H1 (cell line): ENCODE results near the gene MICU1. TPM values are rescaled to one million over a fixed set of nuclear protein-coding genes. Genes with fewer than 3 reads are reported as not detected.

Experiments used
- CTCF ChIA-PET: fragments of 300-600 bp; sonication (Branson Sonifier 250); formaldehyde crosslinking; loops from one replicate; lab custom pipeline; 2021; ENCODE audit not compliant: partially characterized antibody; lab: Charles Lee
- POLR2A ChIA-PET: fragments of 300-600 bp; sonication (Branson Sonifier 250); formaldehyde crosslinking; loops from one replicate; lab custom pipeline; 2021; ENCODE audit warnings: inconsistent platforms; ENCODE audit not compliant: partially characterized antibody; lab: Charles Lee
- DNase-seq, 2 experiments: peaks; one replicate each; pipeline versions ENCODE4 v3.0.0 to v3.0.0-alpha.2; 2010 to 2022; ENCODE audit warnings: low spot score in 2 of 2, low read depth in 1 of 2, mixed read lengths in 1 of 2
- FAIRE-seq: peaks from 2 replicates; lab custom pipeline; 2011; peaks lifted over from hg19 to GRCh38; lab: Jason Lieb, UNC
- H2AFZ ChIP-seq: 2 replicates; pipeline ENCODE4 v1.8.1; 2012; ENCODE audit warnings: low read length, inconsistent platforms
- H2AK5ac ChIP-seq: 2 replicates; pipeline ENCODE4 v1.6.1; 2013; ENCODE audit warnings: low read depth, low read length
- H2BK120ac ChIP-seq: replicated peaks from 2 replicates; pipeline ENCODE3; 2013; ENCODE audit warnings: low read depth, low read length, inconsistent platforms
- H2BK12ac ChIP-seq: 2 replicates; pipeline ENCODE4 v1.6.1; 2013; ENCODE audit warnings: low read depth, low read length
- H2BK15ac ChIP-seq: 2 replicates; pipeline ENCODE4 v1.6.1; 2013; ENCODE audit warnings: low read length
- H2BK20ac ChIP-seq: 2 replicates; pipeline ENCODE4 v1.6.1; 2013; ENCODE audit warnings: low read length
- H2BK5ac ChIP-seq: 2 replicates; pipeline ENCODE4 v1.6.1; 2013; ENCODE audit warnings: low read depth, low read length
- H3K14ac ChIP-seq: 2 replicates; pipeline ENCODE4 v1.6.1; 2013; ENCODE audit warnings: inconsistent platforms; ENCODE audit not compliant: insufficient read length
- H3K18ac ChIP-seq: 2 replicates; pipeline ENCODE4 v1.6.1; 2013; ENCODE audit warnings: low read length; ENCODE audit errors: extremely low read depth
- H3K23ac ChIP-seq: 2 replicates; pipeline ENCODE4 v1.6.1; 2013; ENCODE audit warnings: inconsistent platforms; ENCODE audit not compliant: insufficient read length
- H3K23me2 ChIP-seq: 2 replicates; pipeline ENCODE4 v1.6.1; 2013; ENCODE audit warnings: low read depth, low read length
- H3K27ac ChIP-seq: 2 replicates; pipeline ENCODE4 v1.6.1; 2011; ENCODE audit warnings: low read depth, low read length, inconsistent platforms
- H3K27me3 ChIP-seq, 4 experiments: replicated peaks in 1 of 4; 1 replicate in 1 of 4; 2 replicates in 3 of 4; pipeline versions ENCODE4 v1.6.1 to v1.8.1; 2011 to 2013; ENCODE audit warnings: low read length in 3 of 4, mild to moderate bottlenecking in 3 of 4, inconsistent platforms in 2 of 4, mixed read lengths in 2 of 4, moderate library complexity in 1 of 4; ENCODE audit not compliant: control insufficient read depth in 3 of 4, insufficient read depth in 3 of 4; ENCODE audit errors: extremely low read depth in 1 of 4
- H3K36me3 ChIP-seq, 4 experiments: 2 replicates each; pipeline versions ENCODE4 v1.6.1 to v1.8.1; 2011 to 2013; ENCODE audit warnings: mild to moderate bottlenecking in 4 of 4, low read length in 3 of 4, moderate library complexity in 2 of 4, control low read depth in 1 of 4, inconsistent platforms in 1 of 4; ENCODE audit not compliant: insufficient read depth in 4 of 4, control insufficient read depth in 2 of 4
- H3K4ac ChIP-seq: replicated peaks from 2 replicates; pipeline ENCODE3; 2013; ENCODE audit warnings: low read length, low read depth, mixed read lengths, inconsistent platforms; ENCODE audit not compliant: insufficient read length
- H3K4me1 ChIP-seq, 4 experiments: replicated peaks in 1 of 4; 1 replicate in 1 of 4; 2 replicates in 3 of 4; pipeline versions ENCODE4 v1.6.1 to v1.8.1; 2011 to 2013; ENCODE audit warnings: low read length in 3 of 4, inconsistent platforms in 2 of 4, mixed read lengths in 1 of 4; ENCODE audit not compliant: insufficient read depth in 4 of 4, control insufficient read depth in 3 of 4
- H3K4me2 ChIP-seq, 2 experiments: 2 replicates each; pipeline versions ENCODE4 v1.6.1 to v1.8.1; 2011 to 2013; ENCODE audit warnings: low read depth in 2 of 2, low read length in 2 of 2, control low read depth in 1 of 2, inconsistent platforms in 1 of 2, mild to moderate bottlenecking in 1 of 2; ENCODE audit not compliant: insufficient read depth in 1 of 2
- H3K4me3 ChIP-seq, 4 experiments: fragments of 200-600, 300-600 bp in 1 of 4; sonication (generic), shearing (Covaris generic), sonication (Bioruptor Twin) in 1 of 4; 2 replicates each; pipeline versions ENCODE4 v1.5.1 to v1.8.1; 2011 to 2016; ENCODE audit warnings: low read length in 4 of 4, low read depth in 3 of 4, control low read depth in 2 of 4, inconsistent platforms in 2 of 4, mild to moderate bottlenecking in 2 of 4, mixed read lengths in 1 of 4, moderate library complexity in 1 of 4; ENCODE audit not compliant: insufficient read depth in 2 of 4; ENCODE audit errors: extremely low read depth in 1 of 4
- H3K56ac ChIP-seq: replicated peaks from 2 replicates; pipeline ENCODE3; 2013; ENCODE audit warnings: low read depth, mild to moderate bottlenecking, mixed read lengths, low read length, inconsistent platforms; ENCODE audit not compliant: insufficient read length
- H3K79me1 ChIP-seq: 2 replicates; pipeline ENCODE4 v1.6.1; 2013; ENCODE audit warnings: low read depth, low read length, control low read depth
- H3K79me2 ChIP-seq, 2 experiments: 2 replicates each; pipeline versions ENCODE4 v1.6.1 to v1.8.1; 2012 to 2013; ENCODE audit warnings: low read length in 2 of 2, mild to moderate bottlenecking in 2 of 2, inconsistent platforms in 1 of 2; ENCODE audit not compliant: insufficient read depth in 2 of 2, control insufficient read depth in 1 of 2
- H3K9ac ChIP-seq, 4 experiments: replicated peaks in 1 of 4; 1 replicate in 1 of 4; 2 replicates in 3 of 4; pipeline versions ENCODE4 v1.6.1 to v1.8.1; 2011 to 2013; ENCODE audit warnings: low read depth in 3 of 4, low read length in 3 of 4, control low read depth in 2 of 4, mild to moderate bottlenecking in 2 of 4, moderate library complexity in 2 of 4, inconsistent platforms in 1 of 4; ENCODE audit errors: extremely low read depth in 1 of 4
- H3K9me3 ChIP-seq, 2 experiments: 2 replicates each; pipeline versions ENCODE4 v1.6.1 to v1.8.1; 2012 to 2013; ENCODE audit warnings: mild to moderate bottlenecking in 2 of 2, moderate library complexity in 2 of 2, control low read depth in 1 of 2, inconsistent platforms in 1 of 2, low read depth in 1 of 2, low read length in 1 of 2, mixed read lengths in 1 of 2; ENCODE audit not compliant: insufficient read depth in 2 of 2
- H4K20me1 ChIP-seq, 2 experiments: replicated peaks in 1 of 2; 2 replicates each; pipeline versions ENCODE3 to v1.8.1; 2011 to 2013; ENCODE audit warnings: inconsistent platforms in 2 of 2, low read length in 2 of 2, mild to moderate bottlenecking in 1 of 2; ENCODE audit not compliant: insufficient read depth in 2 of 2, control insufficient read depth in 1 of 2
- H4K5ac ChIP-seq: 2 replicates; pipeline ENCODE4 v1.6.1; 2013; ENCODE audit warnings: low read length, low read depth, mixed read lengths, inconsistent platforms; ENCODE audit not compliant: insufficient read length
- H4K8ac ChIP-seq: 2 replicates; pipeline ENCODE4 v1.8.0; 2013; ENCODE audit warnings: mild to moderate bottlenecking, moderate library complexity, low read length, inconsistent platforms; ENCODE audit not compliant: insufficient read depth; ENCODE audit errors: extremely low read depth
- H4K91ac ChIP-seq: replicated peaks from 2 replicates; pipeline ENCODE3; 2013; ENCODE audit warnings: low read length, mixed read lengths, inconsistent platforms; ENCODE audit not compliant: insufficient read length
- ASH2L ChIP-seq: fragments of 200-600, 300-600 bp; sonication (generic); IDR thresholded peaks from one replicate; pipeline ENCODE4 v1.7.1; 2017; ENCODE audit warnings: low read length
- BRCA1 ChIP-seq: IDR thresholded peaks from 2 replicates; pipeline ENCODE4 v1.6.1; 2012; ENCODE audit warnings: low read depth, low read length, improper control_type of control experiment
- CBX5 ChIP-seq: fragments of 300-800, 300-1000 bp; sonication (generic); IDR thresholded peaks from 2 replicates; pipeline ENCODE4 v1.7.1; 2016; ENCODE audit warnings: antibody characterized with exemption, low read length, low read depth
- CEBPB ChIP-seq: IDR thresholded peaks from 2 replicates; pipeline ENCODE4 v1.6.1; 2012; ENCODE audit warnings: low read depth, low read length
- EP300 ChIP-seq, 2 experiments: IDR thresholded peaks; 1 replicate in 1 of 2; 2 replicates in 1 of 2; pipeline ENCODE4 v1.6.1; 2011 to 2012; ENCODE audit warnings: low read depth in 2 of 2, low read length in 2 of 2, mild to moderate bottlenecking in 2 of 2, borderline replicate concordance in 1 of 2, inconsistent platforms in 1 of 2, moderate library complexity in 1 of 2
- GABPA ChIP-seq: IDR thresholded peaks from 2 replicates; pipeline ENCODE4 v1.6.1; 2011; ENCODE audit warnings: mild to moderate bottlenecking, low read length, moderate library complexity, borderline replicate concordance; ENCODE audit not compliant: insufficient read depth
- KDM1A ChIP-seq: fragments of 200-600, 300-600 bp; sonication (generic); IDR thresholded peaks from 2 replicates; pipeline ENCODE4 v1.7.1; 2016; ENCODE audit warnings: mild to moderate bottlenecking, low read length, borderline replicate concordance
- SP4 ChIP-seq: IDR thresholded peaks from 2 replicates; pipeline ENCODE4 v1.6.1; 2012; ENCODE audit warnings: low read length, inconsistent platforms
- SUZ12 ChIP-seq: fragments of 200-600 bp; sonication (generic); IDR thresholded peaks from 2 replicates; pipeline ENCODE4 v1.6.1; 2012; ENCODE audit warnings: mild to moderate bottlenecking, inconsistent platforms, low read length, moderate library complexity, mixed read lengths
- TCF12 ChIP-seq: IDR thresholded peaks from 2 replicates; pipeline ENCODE4 v1.6.1; 2011; ENCODE audit warnings: low read depth, mild to moderate bottlenecking, low read length
- WGBS, 2 experiments: shearing (Covaris generic) in 1 of 2; methylation state at CpG; one replicate each; pipeline versions ENCODE4 v1.1.6 to v1.1.7; 2013 to 2015; ENCODE audit warnings: low lambda C conversion rate in 2 of 2, mixed read lengths in 2 of 2, inconsistent platforms in 1 of 2, low coverage in 1 of 2, missing lambda C conversion rate in 1 of 2; ENCODE audit not compliant: insufficient replicate concordance in 2 of 2, insufficient coverage in 1 of 2, insufficient read length in 1 of 2; ENCODE audit errors: extremely low coverage in 1 of 2, missing lambda C conversion rate in 1 of 2; 5-methylcytosine and 5-hydroxymethylcytosine counted together
- polyA plus RNA-seq, 7 experiments: library from polyadenylated mRNA; depleted of rRNA in 3 of 7; stranded (reverse) in 5 of 7; unstranded in 2 of 7; fragments of >200 nt in 5 of 7; fragments of 200-250 nt in 2 of 7; gene quantifications; 1 replicate in 5 of 7; 2 replicates in 1 of 7; 4 replicates in 1 of 7; pipeline versions ENCODE4 v1.2.1 to v1.2.3, GENCODE V29; 2011 to 2013; ENCODE audit warnings: missing spikeins in 2 of 7, mixed read lengths in 2 of 7
- total RNA-seq: library from RNA; stranded (reverse); fragmentation: NEBNext Ultra II Directional; extraction: Animal tissue kit (Norgen Biotek cat#: 25700); gene quantifications from 2 replicates; pipeline ENCODE4 v1.2.1, GENCODE V29; 2021
- TF ChIP-seq, protein P1 (sequence below): IDR thresholded peaks from 2 replicates; pipeline ENCODE4 v1.6.1; 2012; ENCODE audit warnings: inconsistent platforms

Gene MICU1
- total and polyA plus RNA-seq, 2 of the 8 experiments (the other 6 are each of a cell fraction or from before 2014, with no cell fraction given) = 18.0 to 36.7 TPM

DNA sequence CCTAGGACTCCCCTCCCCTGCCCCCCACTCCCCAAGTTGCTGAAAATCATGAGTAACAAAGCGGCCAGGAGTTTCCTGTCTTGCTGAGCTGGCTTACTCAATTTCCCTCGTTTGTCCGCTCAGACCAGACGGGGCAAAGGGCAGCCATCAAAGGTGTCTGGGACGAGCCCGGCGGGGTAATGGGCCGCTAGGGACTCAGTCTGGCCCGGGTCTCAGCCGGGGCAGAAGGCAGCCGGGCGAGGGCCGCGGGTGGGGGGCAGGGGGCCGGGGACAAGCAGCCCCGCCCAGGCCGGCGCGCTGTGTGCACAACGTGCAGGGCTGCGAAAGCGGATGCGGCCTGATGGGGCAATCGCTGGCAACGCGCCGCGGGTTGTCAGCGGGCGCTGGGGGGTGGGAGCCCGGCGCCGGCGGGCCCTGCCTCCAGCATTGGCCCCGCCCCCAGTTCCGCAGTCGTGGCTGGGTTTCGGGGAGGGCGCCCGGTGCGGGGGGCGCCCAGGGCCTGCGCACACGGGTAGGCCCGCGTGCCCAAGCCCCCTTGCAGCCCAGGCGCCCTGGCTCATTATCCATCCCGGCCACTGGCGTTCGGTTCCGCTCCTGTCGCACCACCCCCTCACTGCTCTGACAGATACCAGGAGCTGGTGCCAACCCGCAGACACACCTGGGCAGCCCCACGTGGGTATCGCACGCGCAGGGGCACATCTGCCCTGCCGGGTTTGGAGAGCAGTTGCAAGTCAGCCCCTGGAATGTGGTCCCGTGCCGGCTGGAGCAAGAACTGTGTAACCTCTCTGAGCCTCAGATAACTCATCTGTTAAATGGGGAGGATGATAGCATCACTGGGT, 306.2 kb downstream of the MICU1 start:
- no peaks in the 10 kb centered on the region for H4K20me1 ChIP-seq
- no peaks in the 10 kb centered on the region for H3K9me3 ChIP-seq
- POLR2A ChIA-PET = interaction anchor here (1.3 to 39.2 kb wide), 14 partner anchors 8 to 356 kb away, joined by 3 to 895 read pairs (median 13); partner anchors contain the start of genes ANAPC16, ASCC1, CHST3 and DDIT4
- WGBS, 2 experiments = 19% methylated on average over 33 of the region's 60 CpGs; no CpG with 5 or more reads in 1 of the 2 experiments
- no peak overlapping the region for H3K23ac ChIP-seq
- H3K4me3 ChIP-seq = peak overlapping the region; percentile 14 to 55 (median 22); a peak in 5 of 8 replicates
- H3K18ac ChIP-seq = peak overlapping the region; percentile 63
- H3K27ac ChIP-seq = no peak overlapping the region
- no peak for FAIRE-seq
- H2AFZ ChIP-seq = no peak overlapping the region
- peak overlapping the region; percentile 57 for H4K91ac ChIP-seq
- no peaks in the 10 kb centered on the region for H3K27me3 ChIP-seq
- H3K36me3 ChIP-seq = no peaks in the 10 kb centered on the region
- peak overlapping the region; percentile 28; the same call in 1 of the 2 replicates for H2BK20ac ChIP-seq
- H2BK5ac ChIP-seq = peak overlapping the region; percentile 97
- H2BK15ac ChIP-seq = 0 out of 2 replicates have a peak overlapping the region, but pooled peaks have one; percentile 1
- H2AK5ac ChIP-seq = peak overlapping the region; percentile 79; the same call in 1 of the 2 replicates
- peak overlapping the region; percentile 100 for H2BK12ac ChIP-seq
- H3K56ac ChIP-seq = no peak overlapping the region
- H3K14ac ChIP-seq = peak overlapping the region; percentile 12
- peak overlapping the region; percentile 76 for H3K4ac ChIP-seq
- H3K23me2 ChIP-seq = no peaks in the 10 kb centered on the region; the same call in 1 of the 2 replicates
- peak overlapping the region; percentile 97 for H4K8ac ChIP-seq
- no peaks in the 10 kb centered on the region for H3K79me2 ChIP-seq
- peak overlapping the region; percentile 79 for H2BK120ac ChIP-seq
- H3K79me1 ChIP-seq = no peaks in the 10 kb centered on the region
- peak overlapping the region; percentile 47 to 58 for H3K4me2 ChIP-seq
- H3K4me1 ChIP-seq = peaks cover 17 to 39% (median 26%) of the 10 kb centered on the region in 4 experiments
- DNase-seq = peak in 1 of 2 experiments; percentile 83
- H3K9ac ChIP-seq = peak overlapping the region; percentile 14 to 35 (median 29); a peak in 4 of 7 replicates
- peak overlapping the region; percentile 50 for H4K5ac ChIP-seq
- CTCF ChIA-PET = interaction anchor here (0.6 to 4.9 kb wide), 11 partner anchors 16 to 538 kb away, joined by 3 to 22 read pairs (median 3); partner anchors contain the start of gene DDIT4
- TF ChIP-seq GABPA (peak; percentile 18; the same call in 1 of the 2 replicates), BRCA1 (no peak), ASH2L (peak; percentile 43), KDM1A (peak; percentile 63; the same call in 1 of the 2 replicates), CEBPB (peak; percentile 91), EP300 (IDR thresholded peaks at IDR 0.05; ENCODE audit: borderline replicate concordance in 1 of 2, low read depth in 2 of 2, low read length in 2 of 2) (peak in 1 of 2 experiments; percentile 56; a peak in 1 of 3 replicates), CBX5 (no peak), SUZ12 (no peak), SP4 (no peak), TCF12 (no peak)
- TF ChIP-seq, protein P1, sequence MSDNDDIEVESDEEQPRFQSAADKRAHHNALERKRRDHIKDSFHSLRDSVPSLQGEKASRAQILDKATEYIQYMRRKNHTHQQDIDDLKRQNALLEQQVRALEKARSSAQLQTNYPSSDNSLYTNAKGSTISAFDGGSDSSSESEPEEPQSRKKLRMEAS = peak; percentile 61
